HG03565 (cell line): Measurements from ENCODE around the gene SLC35A3.
"Not testable (repeated sequence)": the region's sequence is repeated elsewhere in the genome, so short reads cannot be mapped to it uniquely, and the experiment has no call there.

Experiments
- ATAC-seq: cut with Tn5 transposase; IDR thresholded peaks from one replicate; pipeline ENCODE4 v1.9.1; 2021; ENCODE audit warnings: mild to moderate bottlenecking, moderate library complexity; ENCODE audit not compliant: unreplicated experiment

The SLC35A3 gene

DNA sequence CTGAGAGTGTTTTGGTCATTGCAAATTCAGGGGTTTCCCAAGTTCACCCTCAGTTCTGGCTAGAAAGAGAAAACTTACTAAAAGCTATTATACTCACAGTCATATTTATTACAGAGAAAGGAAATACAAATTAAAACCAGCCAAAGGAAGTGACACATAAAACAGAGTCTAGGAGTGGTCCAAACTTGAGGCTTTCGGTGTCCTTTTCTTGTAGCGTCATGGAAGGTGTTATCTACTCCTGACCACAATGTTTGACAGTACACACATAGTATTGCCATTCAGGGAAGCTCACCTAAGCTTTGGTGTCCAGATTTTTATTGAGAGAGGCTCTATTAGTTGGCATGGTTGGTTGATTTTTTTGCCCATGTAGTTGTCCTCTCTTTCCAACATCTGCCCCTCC is 59.0 kb downstream of the SLC35A3 start:
- no peak for ATAC-seq

DNA sequence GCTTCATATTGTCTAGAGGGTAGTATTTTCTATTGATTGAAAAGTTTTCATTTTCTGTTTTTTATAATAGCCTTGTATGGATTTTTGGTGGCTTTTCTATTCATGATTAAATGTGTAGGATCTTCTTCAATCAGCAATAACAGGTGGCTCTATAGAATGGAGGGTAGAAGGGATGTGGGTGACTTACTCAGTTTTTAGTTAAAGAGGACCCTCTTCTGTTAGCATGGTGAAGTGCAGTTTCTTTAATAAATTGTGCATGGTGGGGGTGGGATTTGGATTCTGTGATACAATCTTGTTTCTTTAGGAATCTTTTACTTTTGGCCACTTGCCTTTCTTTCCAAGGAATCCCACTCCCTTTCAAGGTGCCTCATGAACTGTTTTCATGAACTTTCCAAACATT is 64.7 kb downstream of the SLC35A3 start:
- ATAC-seq = no peak

DNA sequence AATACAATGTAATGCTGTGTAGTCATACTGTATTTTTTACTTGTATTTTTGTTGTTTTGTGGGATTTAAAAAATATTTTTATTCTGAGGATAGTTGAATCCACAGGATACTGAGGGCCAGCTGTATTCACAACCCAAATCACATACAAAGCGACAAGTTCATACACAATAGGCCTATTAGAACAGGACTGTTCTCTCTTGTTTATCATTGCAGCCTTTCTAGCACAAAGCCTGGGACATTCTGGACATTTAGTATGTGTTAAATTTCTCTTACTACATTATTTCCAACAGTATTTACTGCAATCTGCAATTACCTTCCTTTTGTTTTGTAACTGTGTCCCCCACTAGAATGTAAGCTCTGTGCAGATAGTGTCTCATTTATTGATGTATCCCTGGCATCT is 65.4 kb downstream of the SLC35A3 start:
- no peak for ATAC-seq

DNA sequence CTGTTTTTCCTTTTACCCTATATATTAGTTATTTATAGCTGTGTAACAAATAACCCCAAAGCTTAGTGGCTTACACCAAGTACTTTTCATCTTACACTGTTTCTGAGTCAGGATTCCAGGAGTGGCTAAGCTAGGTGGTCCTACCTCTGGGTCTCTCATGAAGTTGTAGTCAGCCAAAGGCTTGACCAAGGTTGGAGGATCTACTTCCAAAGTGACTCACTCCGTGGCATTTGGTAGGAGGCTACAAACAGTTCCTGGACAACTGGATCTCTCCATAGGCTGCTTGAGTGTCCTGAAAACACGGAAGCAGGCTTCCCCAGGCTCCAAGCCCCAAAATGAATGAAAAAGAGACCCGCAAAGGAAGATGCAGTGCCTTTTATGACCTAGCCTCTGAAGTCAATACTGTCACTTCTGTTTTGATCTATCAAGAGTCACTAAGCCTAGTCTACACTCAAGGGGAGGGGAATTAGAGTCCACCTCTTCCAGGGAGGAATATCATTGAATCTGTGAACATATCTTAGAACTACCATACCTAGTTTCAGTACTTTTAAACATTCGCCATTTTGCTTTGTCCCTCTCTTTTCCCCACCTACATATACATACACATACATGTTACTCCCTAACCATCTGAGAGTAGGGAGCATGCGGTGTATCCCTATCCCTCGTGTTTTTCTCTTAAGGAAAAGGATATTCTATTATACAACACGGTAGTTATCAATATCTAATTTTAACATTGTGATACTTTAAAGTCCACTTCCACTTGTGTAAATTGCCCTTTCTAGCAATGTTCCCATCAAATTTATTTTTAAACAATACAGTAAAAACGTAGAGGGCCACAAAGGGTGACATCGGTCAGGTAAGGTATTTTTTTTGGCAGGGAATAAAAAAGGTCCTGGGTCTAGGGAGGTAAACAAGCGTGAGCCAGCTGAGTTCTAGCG is 67.2 kb downstream of the SLC35A3 start:
- no peak for ATAC-seq

DNA sequence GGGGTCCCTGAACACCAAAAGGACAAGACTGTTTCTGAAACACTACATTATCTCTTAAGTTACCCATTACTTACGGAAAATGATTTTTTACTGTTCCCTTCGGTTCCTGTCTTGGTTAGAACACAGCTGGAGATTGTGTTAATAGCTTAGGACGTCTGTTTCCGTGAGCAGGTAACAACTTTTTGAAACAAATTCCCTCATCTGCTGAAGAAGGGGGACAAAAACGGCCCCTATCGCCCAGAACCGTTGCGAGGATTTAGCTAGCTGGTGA is 67.8 kb downstream of the SLC35A3 start:
- ATAC-seq = no peak

DNA sequence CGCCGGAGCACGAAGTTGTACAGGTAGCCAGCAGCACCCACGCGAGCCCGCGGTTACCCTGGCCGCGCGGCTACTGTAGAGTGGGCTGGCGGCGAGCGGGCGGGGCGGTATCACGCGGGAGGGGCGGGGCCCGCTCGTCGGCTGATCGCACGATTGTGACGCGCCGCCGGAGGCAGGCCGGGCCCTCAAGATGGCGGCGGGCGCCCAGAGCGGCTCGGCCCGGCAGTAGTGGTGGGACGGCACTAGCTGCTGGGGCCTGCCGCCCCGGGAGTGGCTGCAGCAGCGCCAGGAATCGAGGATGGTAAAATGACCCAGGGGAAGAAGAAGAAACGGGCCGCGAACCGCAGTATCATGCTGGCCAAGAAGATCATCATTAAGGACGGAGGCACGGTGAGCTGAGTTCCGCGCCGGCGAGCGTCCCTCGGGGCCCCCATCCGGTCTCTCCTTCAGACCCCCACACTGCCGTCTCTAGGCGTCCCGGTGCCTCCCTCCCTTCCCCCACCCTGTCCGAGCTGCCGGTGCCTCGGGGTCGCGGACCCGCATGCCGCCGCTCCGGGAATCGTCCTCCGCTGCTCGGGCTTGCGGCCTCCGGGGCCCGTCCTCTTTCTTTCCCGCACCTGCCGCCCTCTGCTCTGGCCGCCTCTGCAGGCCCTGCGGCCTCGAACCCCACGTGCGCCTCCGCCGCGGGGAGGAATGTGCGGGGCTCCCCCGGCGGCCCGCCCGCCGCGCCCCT is 68.3 kb downstream of the SLC35A3 start:
- ATAC-seq = peak; percentile 82

DNA sequence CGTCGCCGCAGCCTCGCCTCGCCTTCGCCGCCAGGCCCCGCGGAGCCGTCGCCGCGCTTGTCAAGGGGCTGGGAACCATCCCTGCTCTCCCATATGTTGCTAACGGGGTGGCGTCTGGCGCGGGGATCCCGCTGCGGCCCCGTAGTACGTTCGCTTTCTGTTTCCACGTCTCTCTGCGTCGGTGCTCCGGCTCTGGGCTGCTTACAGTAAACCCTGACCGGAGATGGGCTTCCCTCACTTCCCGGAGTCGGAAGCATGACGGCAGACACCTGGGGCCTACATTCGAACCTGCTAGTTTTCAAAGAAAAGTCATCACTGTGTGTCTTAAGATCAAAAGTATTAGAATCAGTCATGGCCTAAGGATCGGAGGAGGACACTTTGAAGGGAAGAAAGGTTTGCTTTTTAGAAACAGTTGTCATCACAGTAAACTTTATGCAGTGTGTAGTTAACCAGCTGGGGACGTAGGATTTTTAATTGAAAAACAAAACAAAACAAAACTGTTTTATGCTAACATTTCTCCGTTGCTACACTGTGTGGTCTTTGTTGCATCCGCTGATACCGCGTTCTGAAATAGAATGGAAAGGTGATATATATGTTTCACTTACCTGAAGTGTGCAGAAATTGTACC is 69.0 kb downstream of the SLC35A3 start:
- ATAC-seq = peak; percentile 31

DNA sequence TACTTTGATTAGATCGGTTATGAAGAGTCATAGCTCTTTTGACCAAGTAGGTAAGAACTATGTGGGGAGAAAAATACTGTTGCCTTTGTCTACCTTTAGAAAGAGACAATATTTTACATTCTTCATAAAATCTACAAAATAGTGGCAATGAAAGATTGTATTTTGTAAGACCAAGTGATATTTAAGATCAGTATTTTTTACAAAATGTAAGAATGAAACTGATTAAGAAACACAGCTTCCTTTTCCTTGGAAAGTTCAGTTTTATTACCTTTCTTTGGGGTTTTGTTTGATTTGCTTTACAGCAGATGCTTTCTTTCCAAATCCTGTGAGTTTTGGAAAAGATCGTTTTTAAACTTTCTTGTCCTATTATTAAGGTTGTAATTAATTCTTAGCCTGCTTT is 69.8 kb downstream of the SLC35A3 start:
- no peak for ATAC-seq

DNA sequence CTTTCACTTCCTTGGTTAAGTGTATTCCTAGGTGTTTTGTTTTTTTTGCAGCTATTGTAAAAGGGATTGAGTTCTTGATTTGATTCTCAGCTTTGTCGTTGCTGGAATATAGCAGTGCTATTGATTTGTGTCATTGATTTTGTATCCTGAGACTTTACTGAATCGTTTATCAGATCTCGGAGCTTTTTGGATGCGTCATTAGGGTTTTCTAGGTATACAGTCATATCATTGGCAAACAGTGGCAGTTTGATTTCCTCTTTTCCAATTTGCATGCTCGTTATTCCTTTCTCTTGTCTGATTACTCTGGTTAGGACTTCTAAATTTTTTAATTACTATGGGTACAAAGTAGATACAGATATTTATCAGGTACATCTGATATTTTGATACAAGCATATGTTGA is 75.4 kb downstream of the SLC35A3 start:
- ATAC-seq = no peak

DNA sequence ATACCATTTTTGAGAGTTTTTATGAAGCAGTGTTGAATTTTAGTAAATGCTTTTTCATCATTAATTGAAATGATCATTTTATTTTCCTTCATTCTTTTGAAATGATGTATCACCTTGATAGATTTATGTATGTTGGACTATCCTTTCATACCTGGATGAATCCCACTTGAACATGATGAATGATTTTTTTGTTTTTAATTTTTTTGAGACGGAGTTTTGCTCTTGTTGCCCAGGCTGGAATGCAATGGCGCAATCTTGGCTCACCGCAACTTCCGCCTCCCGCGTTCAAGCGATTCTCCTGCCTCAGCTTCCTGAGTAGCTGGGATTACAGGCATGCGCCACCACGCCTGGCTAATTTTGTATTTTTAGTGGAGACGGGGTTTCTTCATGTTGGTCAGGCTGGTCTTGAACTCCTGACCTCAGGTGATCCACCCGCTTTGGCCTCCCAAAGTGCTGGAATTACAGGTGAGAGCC is 77.5 kb downstream of the SLC35A3 start:
- ATAC-seq = not testable (repeated sequence)

DNA sequence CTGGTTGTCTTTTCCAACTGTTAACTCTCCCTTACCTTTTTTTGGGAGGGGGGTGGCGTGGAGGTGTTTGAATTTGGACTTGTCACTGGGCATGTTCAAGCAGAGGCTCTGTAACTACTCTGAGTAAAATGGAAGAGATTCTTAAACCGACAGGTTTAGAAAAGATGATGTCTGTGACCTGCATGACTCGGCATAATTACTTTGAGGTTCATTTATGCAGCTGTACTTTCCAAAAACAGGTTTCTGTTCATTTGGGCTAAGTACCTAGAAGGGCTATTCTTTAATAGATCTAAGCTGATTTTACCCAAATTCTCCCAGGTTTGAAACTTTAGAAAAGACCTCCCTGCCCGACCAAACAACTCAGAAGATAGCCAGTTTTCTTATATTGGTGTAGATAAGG is 80.3 kb downstream of the SLC35A3 start:
- no peak for ATAC-seq

DNA sequence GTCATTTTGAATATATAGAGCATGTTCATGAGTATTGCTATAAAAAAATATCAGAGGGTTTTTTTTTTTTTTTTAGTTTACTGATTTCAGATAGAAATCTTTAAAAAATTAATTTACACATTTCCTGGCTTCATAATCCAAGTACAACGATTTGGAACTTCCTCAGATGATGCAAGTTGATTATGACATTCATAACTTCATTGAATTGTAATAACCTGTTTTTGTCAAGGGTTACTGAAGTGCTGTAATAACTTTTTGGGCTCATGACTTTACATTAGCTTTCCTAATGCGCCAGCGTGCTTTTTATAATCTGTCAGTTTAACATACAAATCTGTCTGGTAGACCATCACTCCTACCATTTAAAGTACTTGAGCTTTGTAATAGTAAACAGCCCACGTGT is 81.6 kb downstream of the SLC35A3 start:
- no peak for ATAC-seq

DNA sequence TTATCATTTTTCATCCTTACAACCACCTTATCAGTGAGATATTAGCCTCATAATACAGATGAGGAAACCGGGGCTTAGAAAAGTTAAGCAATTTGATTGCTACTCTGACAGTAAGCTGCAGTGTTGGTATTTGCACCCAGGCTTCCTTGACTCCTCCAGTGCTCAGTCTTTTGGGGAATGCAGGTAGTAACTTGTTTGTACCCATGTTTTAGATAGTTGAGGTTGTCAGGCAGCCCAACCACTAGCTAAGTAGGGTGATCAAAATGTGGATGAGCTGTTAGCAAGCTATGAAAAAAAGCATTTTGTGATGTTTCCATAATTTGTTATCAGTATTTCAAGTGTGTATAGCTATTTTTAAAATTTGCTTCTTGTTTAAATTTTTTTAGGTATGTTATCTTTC is 82.1 kb downstream of the SLC35A3 start:
- ATAC-seq = no peak

DNA sequence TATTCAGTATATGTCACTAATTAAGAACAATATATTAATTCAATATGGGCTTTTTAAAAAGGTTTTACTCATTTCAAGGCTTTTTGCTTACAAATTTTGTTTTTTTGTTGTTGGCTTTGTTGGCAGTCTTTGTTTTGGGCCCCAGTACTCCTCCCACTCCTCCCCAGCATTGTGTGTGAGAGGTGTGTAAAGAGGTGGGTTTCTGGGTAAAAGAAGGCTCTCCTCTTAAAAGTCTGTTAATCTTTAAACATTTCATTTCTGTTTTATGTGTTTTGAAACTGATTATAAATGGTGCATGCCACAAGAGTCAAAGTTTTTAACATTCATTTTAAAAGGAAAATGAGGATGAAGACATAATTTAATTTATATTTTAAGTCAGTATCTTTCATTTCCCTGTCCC is 83.3 kb downstream of the SLC35A3 start:
- ATAC-seq = no peak

DNA sequence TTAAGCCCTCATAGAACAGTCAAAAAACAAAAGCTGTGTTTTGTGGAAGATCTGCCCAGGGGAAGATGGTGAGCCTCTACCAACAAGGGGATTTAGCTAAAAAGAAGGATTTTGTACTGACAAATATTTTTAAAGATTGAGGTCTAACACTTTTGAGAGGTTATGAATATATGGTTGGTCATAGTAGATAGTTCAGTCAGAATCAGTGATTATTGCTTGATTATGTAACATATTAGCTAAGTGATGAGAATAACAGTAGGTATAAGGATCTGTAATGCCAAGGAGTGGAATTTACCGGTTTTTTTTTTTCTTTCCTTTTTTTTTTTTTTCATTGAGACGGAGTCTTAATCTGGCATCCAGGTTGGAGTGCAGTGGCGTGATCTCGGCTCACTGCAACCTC is 83.9 kb downstream of the SLC35A3 start:
- no peak for ATAC-seq

DNA sequence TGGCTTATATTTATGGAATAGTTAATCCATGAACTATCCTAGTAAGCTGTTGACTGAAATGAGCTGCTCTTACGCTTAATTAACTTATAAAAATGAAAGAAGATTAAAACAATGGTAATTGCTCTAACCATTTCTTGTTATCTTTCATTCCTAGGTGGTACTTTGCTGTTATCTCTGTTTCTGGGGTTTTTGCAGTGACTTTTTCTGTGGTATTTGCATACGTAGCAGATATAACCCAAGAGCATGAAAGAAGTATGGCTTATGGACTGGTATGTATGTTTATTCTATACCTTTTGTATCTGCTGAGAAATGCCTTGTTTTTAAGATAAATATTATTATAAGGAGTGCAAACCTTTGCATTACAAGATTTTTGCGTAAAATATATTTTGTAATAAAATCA is 91.9 kb downstream of the SLC35A3 start:
- no peak for ATAC-seq

DNA sequence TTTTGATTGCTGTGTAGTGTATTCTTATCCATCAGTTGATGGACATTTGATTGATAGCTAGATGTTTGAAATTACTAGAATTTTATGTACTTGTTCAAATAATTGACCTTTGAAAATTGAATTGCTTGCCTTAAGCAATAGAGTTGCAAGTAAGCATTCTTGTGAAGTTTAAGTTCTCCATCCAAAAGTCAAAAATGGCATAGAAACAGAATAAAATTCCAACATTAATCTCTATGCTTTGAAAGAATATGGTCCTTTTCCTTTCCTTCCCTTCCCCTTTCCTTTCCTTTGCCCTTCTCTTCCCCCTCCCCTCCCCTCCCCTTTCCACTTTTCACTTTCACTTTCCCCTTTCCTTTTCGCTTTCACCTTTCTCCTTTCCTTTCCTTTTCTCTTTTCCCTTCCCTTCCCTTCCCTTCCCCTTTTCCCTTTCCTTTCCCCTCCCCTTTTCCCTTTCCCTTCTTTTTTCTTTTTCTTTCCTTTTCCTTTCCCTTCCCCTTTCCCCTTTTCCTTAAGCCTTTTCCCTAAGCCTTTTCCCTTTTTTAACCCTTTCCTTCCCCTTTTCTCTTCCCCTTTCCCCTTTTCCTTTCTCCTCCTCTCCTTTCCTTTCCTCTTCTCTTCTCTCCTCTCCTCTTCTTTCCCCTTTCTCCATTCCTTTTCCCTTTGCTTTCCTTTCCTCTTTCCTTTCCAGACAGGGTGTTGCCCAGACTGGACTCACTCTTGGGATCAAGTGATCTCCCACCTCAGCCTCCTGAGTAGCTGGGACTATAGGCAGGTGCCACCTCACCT is 95.6 kb downstream of the SLC35A3 start:
- no peak for ATAC-seq

DNA sequence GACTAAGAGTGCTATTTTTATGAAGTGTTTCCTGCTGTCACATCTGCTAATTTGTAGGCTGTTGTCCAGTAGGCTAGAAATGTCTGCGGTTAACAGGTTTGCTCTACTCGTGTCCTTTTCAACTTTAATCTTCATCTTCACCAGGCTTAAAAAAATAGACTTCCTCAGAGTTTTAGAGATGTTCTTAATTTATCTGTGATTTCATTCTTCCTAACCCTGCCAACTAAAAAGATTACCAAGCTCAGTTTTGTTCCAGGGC is 96.1 kb downstream of the SLC35A3 start:
- ATAC-seq = no peak

DNA sequence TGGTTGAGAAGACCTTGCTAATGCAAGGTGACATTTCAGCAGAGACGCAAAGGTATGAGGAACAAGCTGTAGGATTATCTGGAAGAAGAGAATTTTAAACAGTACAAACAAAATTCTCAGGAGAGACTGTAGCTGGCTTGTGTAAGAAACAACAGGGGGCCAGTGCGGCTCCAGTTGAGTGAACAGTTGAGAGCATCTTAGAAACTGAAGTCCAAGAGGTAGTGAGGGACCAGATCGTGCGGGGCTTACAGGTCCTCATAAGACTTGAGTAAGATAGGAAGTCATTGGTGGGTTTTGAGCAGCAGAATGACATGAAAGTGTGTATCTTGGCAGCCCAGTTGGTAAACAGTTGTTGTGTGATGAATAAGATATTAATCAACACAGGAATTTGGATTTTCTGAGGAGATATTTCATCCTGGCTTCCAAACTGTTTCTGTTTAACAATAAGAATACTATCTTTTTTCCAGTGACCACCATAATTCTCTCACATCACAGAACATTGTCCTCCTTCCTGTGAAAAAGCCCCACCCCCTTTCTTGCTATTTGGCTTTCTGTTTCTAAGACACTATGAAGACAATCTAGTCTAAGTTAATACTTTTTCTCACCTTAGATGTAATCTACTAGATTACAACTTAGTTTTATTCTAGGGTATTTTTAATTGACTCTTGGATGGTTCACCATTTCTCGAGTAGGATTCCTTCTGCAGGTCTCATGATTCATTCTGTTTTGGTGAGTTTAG is 100.6 kb downstream of the SLC35A3 start:
- no peak for ATAC-seq

DNA sequence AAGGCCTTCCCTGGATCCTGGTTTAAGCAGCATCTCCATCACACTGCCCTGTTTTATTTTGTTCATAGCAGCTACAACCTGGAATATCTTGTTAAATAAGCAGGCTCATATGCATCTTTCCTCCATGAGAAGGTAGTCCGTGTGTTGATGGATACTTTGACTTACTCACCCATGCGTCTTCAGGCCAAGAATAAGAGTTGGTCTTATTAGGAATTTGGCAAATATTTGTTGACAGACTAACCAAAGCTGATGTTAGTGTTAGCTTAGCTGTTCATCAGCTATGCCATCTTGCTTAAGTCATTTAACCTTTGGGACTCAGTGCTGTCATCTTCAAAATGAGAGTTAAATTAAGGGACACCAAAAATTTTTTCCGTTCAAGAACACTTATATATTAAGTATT is 103.7 kb downstream of the SLC35A3 start:
- no peak for ATAC-seq
